ENCODE measurements around the gene KRTAP5-10.
"Not testable (repeated sequence)": the region's sequence is repeated elsewhere in the genome, so short reads cannot be mapped to it uniquely, and the experiment has no call there.

The KRTAP5-10 gene

DNA sequence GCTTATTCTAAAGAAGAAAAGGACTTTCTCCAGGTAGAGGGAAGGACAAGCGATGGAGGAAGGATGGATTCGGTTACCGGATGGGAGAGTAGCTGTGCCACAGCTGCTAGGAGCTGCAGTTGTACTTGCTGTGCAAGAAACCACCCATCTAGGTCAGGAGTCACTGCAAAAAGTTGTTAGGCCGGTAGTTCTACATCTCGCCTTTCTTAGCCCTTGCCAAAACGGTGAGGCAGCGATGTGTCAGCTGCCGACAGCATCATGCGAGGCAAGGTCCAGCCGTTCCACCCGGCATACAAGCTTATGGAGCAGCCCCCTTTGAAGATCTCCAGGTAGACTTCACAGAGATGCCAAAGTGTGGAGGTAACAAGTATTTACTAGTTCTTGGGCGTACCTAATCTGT, 49.6 kb downstream of the KRTAP5-10 start:
- not testable (repeated sequence) for H3K79me2 ChIP-seq (ENCODE audit: control insufficient read depth, insufficient read depth, low read length, unreplicated experiment); H3K4me3 ChIP-seq (ENCODE audit: low read depth, low read length); H3K27ac ChIP-seq (ENCODE audit: low read depth, low read length); H3K27me3 ChIP-seq (ENCODE audit: insufficient read depth, low read length); H2AFZ ChIP-seq (ENCODE audit: low read length, unreplicated experiment); H3K4me1 ChIP-seq (ENCODE audit: control insufficient read depth, insufficient read depth, low read length, unreplicated experiment); H3K36me3 ChIP-seq (ENCODE audit: insufficient read depth, low read length)
